ENCODE results near the gene SMIM3. TPM values are rescaled to one million over a fixed set of nuclear protein-coding genes. Genes with fewer than 3 reads are reported as not detected.
A peak's percentile ranks its signal among the peaks of the same experiment; 100 is the strongest.

SMIM3 gene
- total and polyA plus RNA-seq, 10 of the 15 experiments (the other 5 are each of a cell fraction or from before 2014, with no cell fraction given), result 1.0 to 14.3 (median 7.7) TPM

DNA sequence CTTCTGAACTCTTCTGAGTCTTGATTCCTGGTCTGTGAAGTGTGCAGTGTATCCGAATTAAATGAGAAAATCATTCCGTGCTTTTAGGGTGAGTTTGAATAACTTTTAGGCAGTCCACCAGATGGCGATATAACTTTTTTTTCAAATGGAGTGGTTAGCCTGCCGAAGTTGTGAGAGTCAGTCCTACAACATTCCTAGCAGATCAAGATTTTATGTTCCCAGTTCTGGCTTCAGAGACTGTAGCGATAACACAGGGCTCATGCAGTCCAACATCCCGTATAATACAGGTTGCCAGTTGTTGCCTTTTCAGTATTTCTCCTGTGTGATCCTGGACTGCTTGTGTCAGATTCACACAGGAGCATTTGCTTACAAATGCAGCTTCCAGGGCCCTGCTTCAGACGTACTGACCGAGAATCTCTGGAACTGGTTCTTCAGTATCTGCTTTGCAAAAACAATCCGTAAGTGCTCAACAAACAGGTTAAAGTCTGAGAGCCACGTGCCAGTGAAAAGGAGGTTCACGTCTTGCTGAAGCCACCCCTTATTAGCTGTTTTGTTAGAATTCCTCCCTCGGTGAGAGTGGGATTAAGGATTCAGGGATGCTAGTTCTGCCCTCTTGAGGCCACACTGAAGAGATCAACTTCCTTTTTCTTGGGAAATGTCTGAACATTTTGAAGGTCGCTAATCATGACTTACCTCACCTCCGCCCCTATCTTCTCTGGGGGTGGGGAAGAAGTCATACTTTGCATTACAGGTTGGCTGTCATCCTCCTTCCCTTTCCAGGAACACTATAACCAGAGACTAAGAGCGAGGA is 22.8 kb downstream of the SMIM3 start:
- Histone ChIP-seq H3K4me1 (ENCODE audit: control insufficient read depth, insufficient read depth, low read length) (no peaks in the 10 kb centered on the region), H4K20me1 (ENCODE audit: control insufficient read depth, insufficient read depth) (no peaks in the 10 kb centered on the region), H3K27me3 (replicated peaks in 1 of 2; ENCODE audit: control insufficient read depth in 2 of 2, insufficient read depth in 2 of 2, low read length in 1 of 2) (no peaks in the 10 kb centered on the region), H2AFZ (ENCODE audit: control insufficient read depth, low read depth, low read length) (peak overlapping the region; percentile 74), H3K4me3 (no peak overlapping the region), H3K27ac (ENCODE audit: control insufficient read depth, insufficient read depth) (no peak overlapping the region), H3K9ac (ENCODE audit: control insufficient read depth, insufficient read depth, low read length) (no peak overlapping the region), H3K4me2 (ENCODE audit: control insufficient read depth, insufficient read depth) (no peak overlapping the region; the same call in 1 of the 2 replicates), H3K9me3 (replicated peaks; ENCODE audit: control insufficient read depth, insufficient read depth, low read length) (no peaks in the 10 kb centered on the region), H3K79me2 (ENCODE audit: control insufficient read depth, insufficient read depth, low read length) (no peaks in the 10 kb centered on the region), H3K36me3 (ENCODE audit: control insufficient read depth in 2 of 2, insufficient read depth in 2 of 2, low read length in 1 of 2) (no peaks in the 10 kb centered on the region)
- DNase-seq (ENCODE audit: low read depth, low spot score) (no peak), ATAC-seq (peak; percentile 83), FAIRE-seq (peak; percentile 93)
- in situ Hi-C loops (cut with MboI) (no loop called here), intact Hi-C loops (cut with micrococcal nuclease; ENCODE audit: unreplicated experiment) (loop anchor here (1.0 to 10.0 kb wide), 4 partner anchors 46 to 513 kb away; no protein-coding TSS in a partner anchor)
- POLR2A ChIA-PET, result interaction anchor here (1.2 kb wide), 1 partner anchor 100 kb away, joined by 4 read pairs; the partner anchor contains the start of gene RBM22
- SMC1A ChIA-PET (ENCODE audit: uncharacterized antibody, unreplicated experiment), result interaction anchor here (0.5 to 3.2 kb wide), 18 partner anchors 12 to 847 kb away, joined by 3 to 28 read pairs (median 4); partner anchors contain the start of genes DCTN4 and IRGM
- WGBS (ENCODE audit: insufficient coverage, insufficient replicate concordance, low lambda C conversion rate, missing lambda C conversion rate), result 20% methylated on average over 15 of the region's 15 CpGs
- TF ChIP-seq, protein P1, sequence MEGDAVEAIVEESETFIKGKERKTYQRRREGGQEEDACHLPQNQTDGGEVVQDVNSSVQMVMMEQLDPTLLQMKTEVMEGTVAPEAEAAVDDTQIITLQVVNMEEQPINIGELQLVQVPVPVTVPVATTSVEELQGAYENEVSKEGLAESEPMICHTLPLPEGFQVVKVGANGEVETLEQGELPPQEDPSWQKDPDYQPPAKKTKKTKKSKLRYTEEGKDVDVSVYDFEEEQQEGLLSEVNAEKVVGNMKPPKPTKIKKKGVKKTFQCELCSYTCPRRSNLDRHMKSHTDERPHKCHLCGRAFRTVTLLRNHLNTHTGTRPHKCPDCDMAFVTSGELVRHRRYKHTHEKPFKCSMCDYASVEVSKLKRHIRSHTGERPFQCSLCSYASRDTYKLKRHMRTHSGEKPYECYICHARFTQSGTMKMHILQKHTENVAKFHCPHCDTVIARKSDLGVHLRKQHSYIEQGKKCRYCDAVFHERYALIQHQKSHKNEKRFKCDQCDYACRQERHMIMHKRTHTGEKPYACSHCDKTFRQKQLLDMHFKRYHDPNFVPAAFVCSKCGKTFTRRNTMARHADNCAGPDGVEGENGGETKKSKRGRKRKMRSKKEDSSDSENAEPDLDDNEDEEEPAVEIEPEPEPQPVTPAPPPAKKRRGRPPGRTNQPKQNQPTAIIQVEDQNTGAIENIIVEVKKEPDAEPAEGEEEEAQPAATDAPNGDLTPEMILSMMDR (IDR thresholded peaks at IDR 0.05 in 2 of 3, conservative IDR thresholded peaks at IDR 0.05 in 1 of 3; ENCODE audit: control insufficient read depth in 2 of 3, extremely low read depth in 1 of 3, insufficient read depth in 1 of 3, low read depth in 3 of 3, low read length in 3 of 3), result peak; percentile 49 to 60 (median 52); a peak in 5 of 6 replicates
- TF ChIP-seq ZSCAN29 (IDR thresholded peaks at IDR 0.05) (0 out of 2 replicates have a peak, but pooled peaks have one; percentile 44), NR2C2 (IDR thresholded peaks at IDR 0.05; ENCODE audit: borderline replicate concordance, control insufficient read depth, insufficient read length, low read depth) (no peak), RAD21 (IDR thresholded peaks at IDR 0.05; ENCODE audit: insufficient read depth, low read depth, low read length) (peak; percentile 61), SMC3 (IDR thresholded peaks at IDR 0.05; ENCODE audit: borderline replicate concordance, low read length) (peak; percentile 67; the same call in 1 of the 2 replicates), NBN (IDR thresholded peaks at IDR 0.05) (0 out of 2 replicates have a peak, but pooled peaks have one; percentile 20), MTA2 (IDR thresholded peaks at IDR 0.05; ENCODE audit: low read depth) (no peak)
- TF ChIP-seq, protein P2, sequence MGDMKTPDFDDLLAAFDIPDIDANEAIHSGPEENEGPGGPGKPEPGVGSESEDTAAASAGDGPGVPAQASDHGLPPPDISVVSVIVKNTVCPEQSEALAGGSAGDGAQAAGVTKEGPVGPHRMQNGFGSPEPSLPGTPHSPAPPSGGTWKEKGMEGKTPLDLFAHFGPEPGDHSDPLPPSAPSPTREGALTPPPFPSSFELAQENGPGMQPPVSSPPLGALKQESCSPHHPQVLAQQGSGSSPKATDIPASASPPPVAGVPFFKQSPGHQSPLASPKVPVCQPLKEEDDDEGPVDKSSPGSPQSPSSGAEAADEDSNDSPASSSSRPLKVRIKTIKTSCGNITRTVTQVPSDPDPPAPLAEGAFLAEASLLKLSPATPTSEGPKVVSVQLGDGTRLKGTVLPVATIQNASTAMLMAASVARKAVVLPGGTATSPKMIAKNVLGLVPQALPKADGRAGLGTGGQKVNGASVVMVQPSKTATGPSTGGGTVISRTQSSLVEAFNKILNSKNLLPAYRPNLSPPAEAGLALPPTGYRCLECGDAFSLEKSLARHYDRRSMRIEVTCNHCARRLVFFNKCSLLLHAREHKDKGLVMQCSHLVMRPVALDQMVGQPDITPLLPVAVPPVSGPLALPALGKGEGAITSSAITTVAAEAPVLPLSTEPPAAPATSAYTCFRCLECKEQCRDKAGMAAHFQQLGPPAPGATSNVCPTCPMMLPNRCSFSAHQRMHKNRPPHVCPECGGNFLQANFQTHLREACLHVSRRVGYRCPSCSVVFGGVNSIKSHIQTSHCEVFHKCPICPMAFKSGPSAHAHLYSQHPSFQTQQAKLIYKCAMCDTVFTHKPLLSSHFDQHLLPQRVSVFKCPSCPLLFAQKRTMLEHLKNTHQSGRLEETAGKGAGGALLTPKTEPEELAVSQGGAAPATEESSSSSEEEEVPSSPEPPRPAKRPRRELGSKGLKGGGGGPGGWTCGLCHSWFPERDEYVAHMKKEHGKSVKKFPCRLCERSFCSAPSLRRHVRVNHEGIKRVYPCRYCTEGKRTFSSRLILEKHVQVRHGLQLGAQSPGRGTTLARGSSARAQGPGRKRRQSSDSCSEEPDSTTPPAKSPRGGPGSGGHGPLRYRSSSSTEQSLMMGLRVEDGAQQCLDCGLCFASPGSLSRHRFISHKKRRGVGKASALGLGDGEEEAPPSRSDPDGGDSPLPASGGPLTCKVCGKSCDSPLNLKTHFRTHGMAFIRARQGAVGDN (IDR thresholded peaks at IDR 0.05), result no peak
- RAD21 ChIA-PET (ENCODE audit: unreplicated experiment), result interaction anchor here (0.7 to 3.2 kb wide), 8 partner anchors 18 to 363 kb away, joined by 3 to 20 read pairs (median 4); partner anchors contain the start of genes IRGM and RBM22
- CTCF ChIA-PET, result interaction anchor here (0.6 to 3.4 kb wide), 33 partner anchors 9 to 517 kb away, joined by 3 to 50 read pairs (median 4); partner anchors contain the start of genes IRGM and RBM22
- no TSS peak for BruUV-seq (replicated peaks)

Measured in GM12878 (cell line).